NCI-H2081 (cell line): ENCODE data around the gene GPR33.
"Not testable (repeated sequence)": the region's sequence is repeated elsewhere in the genome, so short reads cannot be mapped to it uniquely, and the experiment has no call there.

Source experiments
- DNase-seq, 2 experiments: peaks; one replicate each; lab custom pipeline; 2025; lab: John Stamatoyannopoulos, UW

GPR33 gene

DNA sequence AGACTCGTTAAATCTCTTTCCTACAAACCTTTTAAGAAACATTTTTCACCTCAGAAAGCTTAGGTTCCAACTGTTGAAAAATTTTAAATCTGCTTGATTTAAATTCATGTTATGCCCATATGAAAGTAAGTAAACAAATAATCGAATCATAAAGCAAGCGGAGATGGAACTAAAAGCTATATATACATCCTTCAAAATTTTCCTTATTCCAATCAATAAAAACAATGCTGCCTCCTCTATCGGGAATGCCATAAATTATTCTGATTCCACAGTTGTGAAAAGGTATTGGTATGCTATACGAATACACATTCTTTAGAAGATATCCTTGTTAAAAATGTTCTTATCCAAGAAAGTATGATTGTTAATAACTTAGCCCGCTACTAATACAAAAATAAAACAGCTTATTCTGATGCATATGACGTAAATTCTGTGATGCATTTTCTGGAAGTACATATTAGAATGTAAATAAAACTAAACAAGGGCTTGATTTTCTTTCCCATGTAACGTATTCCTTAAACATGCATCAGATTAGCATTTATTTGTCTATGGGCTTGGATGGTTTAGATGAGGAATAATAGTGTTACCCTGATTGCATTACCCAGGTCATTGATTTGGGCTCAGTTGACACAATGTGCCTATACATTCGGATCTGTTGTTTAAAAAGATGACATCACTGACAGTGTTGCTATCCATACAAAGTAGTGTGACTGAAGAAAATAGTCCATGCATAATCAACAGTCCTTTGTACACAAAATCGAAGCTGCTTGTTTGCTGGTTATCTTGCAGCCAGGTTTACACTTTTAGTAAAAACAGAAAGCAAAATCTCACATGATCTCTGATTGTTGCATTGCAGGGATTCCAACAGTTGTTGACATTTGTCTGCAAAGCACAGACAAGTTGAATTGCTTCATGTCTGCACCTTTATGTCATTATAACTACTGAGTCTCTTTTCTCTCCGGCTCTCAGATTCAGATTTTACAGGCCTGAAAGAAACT is 29.9 kb downstream of the GPR33 start:
- DNase-seq, result no peak

DNA sequence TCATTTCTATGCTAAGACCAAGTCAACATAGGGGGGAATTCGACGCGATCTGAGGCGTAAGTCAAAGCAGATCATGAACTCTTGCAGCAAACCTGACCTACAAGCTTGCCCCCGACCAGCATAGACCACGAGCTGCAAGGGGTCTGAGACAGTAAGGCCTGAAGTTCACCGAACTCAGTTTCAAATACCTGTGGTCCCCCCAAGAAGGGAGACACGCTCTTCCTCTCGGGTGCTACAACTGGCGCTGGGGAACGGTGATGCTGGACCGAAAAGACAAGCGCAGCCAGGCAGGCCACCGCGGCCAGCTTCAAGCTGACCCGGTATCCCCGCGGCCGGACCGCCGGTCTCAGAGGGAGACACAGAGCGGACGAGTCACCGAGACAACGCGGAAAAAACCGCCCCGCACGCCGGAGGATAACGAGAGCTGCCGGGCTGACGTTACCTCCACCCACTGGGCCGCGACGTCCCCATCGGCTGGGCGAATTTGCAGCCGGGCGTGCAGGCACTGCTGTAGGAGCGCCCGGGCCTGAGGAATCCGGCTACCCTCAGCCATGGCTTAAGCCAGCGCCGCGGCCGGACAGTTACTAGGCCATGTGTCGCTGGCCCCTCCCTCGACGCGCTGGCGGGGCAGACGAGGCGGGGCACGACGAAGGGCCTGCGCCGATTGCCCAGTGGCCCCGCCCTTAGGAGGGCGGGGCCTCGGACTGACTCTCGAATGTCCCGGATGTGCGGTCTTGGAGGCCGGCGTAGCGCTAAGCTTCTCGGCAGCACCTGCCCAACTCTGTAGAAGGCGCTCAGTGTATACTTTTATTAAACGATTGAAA is 30.8 kb downstream of the GPR33 start, which contains the start of gene DTD2:
Gene DTD2, minus strand, starts transcription at position 666 of the 824 bp plus-strand sequence. Its CDS starts 113 bp downstream, at position 553.
- DNase-seq, result peak; percentile 95 to 96

DNA sequence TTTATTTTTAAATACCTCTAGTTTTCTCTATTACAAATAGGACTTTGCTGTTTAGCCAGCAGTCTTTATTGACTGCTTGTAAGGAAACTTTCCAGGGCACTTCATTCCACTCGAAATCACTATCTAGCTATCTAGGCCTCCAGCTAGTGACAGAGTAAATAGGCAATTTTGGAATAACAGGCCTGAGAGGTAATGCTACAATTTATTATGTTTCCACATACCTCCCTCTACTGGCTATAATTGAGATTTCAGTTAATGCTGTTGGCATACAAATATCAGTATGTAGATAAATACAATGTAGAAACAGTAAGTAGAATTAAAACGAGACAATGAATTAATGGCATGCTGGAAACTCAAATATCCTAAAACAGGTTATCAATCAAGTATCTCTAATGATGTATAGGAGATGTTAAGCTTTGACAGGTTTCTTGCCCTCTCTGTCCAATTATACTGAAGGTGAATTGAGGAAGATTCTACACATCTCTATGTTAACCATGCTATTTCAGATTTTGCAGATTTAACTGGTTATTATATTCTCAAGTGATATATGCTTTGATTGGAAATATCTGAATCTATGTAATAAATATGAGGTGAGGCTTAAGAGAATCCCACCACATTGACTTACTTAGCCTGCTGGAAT is 37.7 kb downstream of the GPR33 start:
- DNase-seq, result peak; percentile 18 to 61

DNA sequence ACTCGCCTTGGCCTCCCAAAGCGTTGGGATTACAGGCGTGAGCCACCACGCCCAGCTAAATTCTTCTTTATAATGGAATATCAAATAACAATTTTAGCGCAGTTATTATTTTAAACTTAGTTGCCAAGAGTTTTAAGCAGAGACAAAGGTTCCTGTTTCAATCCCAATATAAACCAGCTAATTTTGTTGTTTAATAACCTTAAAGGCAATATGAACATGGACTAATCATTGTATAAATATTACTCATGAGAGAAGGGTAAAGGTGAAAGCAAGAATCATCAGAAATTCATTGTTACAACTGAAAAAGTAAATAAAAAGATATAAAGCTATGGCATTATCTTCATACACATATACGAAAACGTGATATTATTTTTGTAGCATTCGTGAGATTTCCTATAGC is 38.7 kb downstream of the GPR33 start:
- no peak for DNase-seq

DNA sequence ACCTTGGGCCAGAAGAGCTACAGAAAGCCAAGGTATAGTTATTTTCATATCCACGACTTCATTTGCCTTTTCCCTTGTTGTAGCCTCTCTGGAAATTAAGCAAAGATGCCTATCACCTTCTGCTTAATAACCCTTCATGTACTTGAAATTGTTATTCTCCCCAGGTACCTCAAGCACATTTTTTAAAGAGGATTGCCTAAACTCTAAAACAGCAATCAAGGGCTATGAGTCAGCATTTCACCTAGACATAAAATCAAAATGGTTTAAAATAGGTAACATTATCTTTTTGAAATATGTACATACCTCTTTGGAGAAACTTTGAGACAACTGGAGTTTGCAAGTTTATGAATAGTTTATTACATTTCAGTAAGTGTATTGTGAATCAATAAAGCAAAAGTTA is 42.1 kb downstream of the GPR33 start:
- DNase-seq, result no peak

DNA sequence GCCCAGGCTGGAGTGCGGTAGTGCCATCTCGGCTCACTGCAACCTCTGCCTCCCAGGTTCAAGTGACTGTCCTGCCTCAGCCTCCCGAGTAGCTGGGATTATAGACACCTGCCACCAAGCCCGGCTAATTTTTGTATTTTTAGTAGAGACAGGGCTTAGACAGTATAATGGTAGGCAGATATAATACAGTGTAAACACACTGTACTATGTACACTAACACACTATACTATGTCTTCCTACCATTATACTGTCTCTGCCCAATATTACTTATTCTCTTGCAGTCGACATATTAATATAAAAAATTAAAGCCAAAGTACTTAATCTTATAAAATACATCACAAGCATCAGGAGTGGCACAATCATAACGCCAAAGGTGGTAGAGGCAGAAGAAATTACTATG is 45.6 kb downstream of the GPR33 start:
- no peak for DNase-seq

DNA sequence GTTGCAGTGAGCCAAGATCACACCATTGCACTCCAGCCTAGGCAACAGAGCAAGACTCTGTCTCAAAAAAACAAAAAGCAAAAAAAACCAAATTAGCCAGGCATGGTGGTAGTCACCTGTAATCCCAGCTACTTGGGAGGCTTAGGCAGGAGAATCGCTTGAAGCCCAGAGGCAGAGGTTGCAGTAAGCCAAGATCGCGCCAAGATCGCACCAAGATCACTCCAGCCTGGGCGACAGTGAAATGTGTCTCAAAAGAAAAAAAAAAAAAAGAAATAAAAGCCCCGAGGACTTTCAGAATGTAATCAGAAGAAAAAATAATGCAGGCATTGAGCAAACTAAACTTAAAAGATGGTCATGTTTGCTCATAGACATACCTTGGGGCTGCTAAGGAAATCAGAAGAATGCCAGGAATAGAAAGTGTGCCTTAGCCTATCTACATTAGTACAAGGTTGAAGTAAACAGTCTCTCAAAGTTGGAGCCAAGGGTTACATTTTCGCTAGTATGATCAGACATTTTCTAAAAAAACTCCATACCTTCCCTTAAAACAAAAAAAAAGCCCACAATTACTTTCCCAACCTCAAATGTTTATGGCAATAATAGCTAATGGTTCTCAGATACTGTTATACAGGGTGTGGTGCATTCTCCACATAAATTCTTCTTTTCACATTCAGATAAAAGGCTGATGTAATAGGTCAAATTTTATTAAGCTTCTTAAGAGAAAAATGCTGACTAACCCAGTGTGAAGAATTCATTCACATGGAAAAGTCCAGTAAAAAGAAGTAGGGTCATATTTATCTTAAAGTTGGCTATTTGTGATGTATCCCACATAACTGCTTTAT is 46.3 kb downstream of the GPR33 start:
- DNase-seq, result no peak

DNA sequence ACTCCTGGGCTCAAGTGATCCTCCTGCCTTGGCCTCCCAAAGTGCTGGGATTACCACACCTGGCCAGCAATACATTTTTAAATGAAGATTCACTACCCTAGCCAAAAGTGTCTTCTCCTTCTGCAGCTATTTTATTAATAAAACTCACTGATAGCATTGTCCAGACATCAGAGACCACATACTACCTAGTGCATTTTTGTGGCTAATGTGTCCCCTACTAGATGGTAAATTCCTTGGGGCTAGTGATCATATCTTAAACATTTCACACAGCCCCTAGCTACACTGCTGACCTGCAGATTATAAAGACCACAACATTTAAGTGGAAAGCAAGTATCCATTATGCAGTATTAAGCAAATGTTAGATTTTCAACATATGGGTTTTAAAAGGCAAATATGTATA is 47.6 kb downstream of the GPR33 start:
- no peak for DNase-seq

DNA sequence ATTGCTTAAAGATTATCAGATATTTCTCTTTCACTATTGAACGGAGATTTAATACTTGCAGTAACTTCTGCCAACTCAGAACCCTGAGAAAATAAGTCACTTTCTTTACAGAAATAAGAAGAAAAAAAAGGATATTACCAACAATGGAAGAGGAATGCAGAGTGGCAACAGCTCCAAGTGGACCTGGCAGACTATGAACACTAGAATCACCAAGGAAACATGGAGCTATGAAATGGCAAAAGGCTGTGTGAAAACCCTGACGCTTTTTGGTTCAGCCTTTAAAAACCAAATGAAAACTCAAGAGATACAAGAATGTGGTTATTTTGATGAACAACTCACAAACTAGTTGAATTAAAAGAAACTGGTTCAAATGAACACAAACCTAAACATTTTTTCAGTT is 48.3 kb downstream of the GPR33 start:
- no peak for DNase-seq

DNA sequence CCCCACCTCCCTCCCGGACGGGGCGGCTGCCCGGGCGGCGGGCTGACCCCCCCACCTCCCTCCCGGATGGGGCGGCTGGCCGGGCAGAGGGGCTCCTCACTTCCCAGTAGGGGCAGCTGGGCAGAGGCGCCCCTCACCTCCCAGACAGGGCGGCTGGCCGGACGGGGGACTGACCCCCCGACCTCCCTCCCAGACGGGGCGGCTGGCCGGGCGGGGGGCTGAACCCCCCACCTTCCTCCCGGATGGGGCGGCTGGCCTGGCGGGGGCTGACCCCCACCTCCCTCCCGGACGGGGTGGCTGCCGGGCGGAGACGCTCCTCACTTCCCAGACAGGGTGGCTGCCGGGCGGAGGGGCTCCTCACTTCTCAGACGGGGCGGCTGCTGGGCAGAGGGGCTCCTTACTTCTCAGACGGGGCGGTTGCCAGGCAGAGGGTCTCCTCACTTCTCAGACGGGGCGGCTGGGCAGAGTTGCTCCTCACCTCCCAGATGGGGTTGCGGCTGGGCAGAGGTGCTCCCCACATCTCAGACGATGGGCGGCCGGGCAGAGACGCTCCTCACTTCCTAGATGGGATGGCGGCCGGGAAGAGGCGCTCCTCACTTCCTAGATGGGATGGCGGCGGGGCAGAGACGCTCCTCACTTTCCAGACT is 50.7 kb downstream of the GPR33 start:
- not testable (repeated sequence) for DNase-seq

DNA sequence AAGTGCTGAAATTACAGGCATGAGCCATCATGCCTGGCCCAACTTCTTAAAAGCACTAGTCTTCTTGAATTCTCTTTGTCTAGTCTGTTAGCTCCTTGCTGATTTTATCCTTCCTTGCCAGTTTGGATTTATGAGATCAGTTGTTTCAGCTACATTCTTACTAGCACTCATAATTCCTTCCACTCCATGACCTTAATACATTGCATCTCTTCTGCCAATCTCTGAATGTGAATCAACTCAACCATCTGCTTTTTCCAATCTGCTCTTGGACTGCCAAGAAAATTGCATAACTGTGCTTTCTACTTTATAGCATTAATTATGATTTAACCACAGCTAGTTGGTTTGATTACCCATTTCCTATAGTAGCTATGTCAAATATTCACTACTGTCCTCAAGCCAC is 52.6 kb downstream of the GPR33 start:
- no peak for DNase-seq
